ENCODE results near the gene SLC2A10. TPM values are rescaled to one million over a fixed set of nuclear protein-coding genes. Genes with fewer than 3 reads are reported as not detected.

Gene SLC2A10
- total RNA-seq, 3 donors from 2014 or later (not counting 1 experiment from before 2014, with no cell fraction given): 0.26 to 2.2 (median 0.79) TPM

- Histone ChIP-seq H3K36me3 (ENCODE audit: control insufficient read depth, insufficient read depth, low read length) (no peaks in the 10 kb centered on the region), H3K9me3 (ENCODE audit: control insufficient read depth, insufficient read depth, low read length) (no peaks in the 10 kb centered on the region), H3K4me1 (ENCODE audit: control insufficient read depth, insufficient read depth, low read length) (no peaks in the 10 kb centered on the region), H3K27ac (ENCODE audit: low read length) (no peak overlapping the region), H3K4me3 (ENCODE audit: low read length) (no peak overlapping the region), H3K27me3 (ENCODE audit: control insufficient read depth, insufficient read depth, low read length) (no peaks in the 10 kb centered on the region)
- intact Hi-C loops (cut with micrococcal nuclease): no loop called here
- DNase-seq: no peak
- no peaks in the 10 kb centered on the region for H3K4me1 Mint-ChIP-seq
- WGBS (ENCODE audit: insufficient coverage): 81% methylated on average over 5 of the region's 6 CpGs
- H3K4me3 Mint-ChIP-seq: no peak overlapping the region
- H3K9me3 Mint-ChIP-seq: no peaks in the 10 kb centered on the region
- no peaks in the 10 kb centered on the region for H3K36me3 Mint-ChIP-seq
- H3K27me3 Mint-ChIP-seq (ENCODE audit: low read depth in 2 of 2): peaks cover 18 to 31% of the 10 kb centered on the region in 2 donors
- TF ChIP-seq CTCF (IDR thresholded peaks at IDR 0.05): no peak
- H3K27ac Mint-ChIP-seq: no peak overlapping the region
- no peak for ATAC-seq
Measured at GRCh38 chr20:46771195-46771588, 61.7 kb downstream of the SLC2A10 start.

DNA sequence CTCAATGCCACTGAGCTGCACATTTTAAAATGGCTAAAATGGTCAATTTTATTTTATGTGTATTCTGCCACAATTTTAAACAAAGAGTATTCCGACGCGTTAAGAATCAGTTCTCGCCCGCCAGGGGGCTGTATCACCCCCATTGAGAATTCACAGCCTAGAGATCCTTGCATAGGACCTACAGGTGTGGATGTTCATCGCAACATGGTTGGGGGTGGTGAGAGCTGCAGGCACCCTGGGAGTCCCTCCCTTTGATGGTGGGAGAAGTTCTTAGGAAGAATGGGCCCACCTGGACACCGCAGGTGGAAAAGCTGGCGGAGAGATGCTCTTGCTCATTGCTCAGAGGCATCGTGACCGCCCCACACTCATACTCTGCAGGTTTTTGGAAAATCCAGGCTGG is 63.5 kb downstream of the SLC2A10 start:
- TF ChIP-seq CTCF (IDR thresholded peaks at IDR 0.05): no peak
- Mint-ChIP-seq H3K4me3 (no peak overlapping the region), H3K4me1 (no peaks in the 10 kb centered on the region), H3K36me3 (no peaks in the 10 kb centered on the region), H3K27me3 (ENCODE audit: low read depth in 2 of 2) (peaks cover 18 to 27% of the 10 kb centered on the region in 2 donors), H3K9me3 (no peaks in the 10 kb centered on the region), H3K27ac (no peak overlapping the region)
- Histone ChIP-seq H3K36me3 (ENCODE audit: control insufficient read depth, insufficient read depth, low read length) (no peaks in the 10 kb centered on the region), H3K4me3 (ENCODE audit: low read length) (no peak overlapping the region), H3K4me1 (ENCODE audit: control insufficient read depth, insufficient read depth, low read length) (no peaks in the 10 kb centered on the region), H3K27ac (ENCODE audit: low read length) (no peak overlapping the region), H3K9me3 (ENCODE audit: control insufficient read depth, insufficient read depth, low read length) (no peaks in the 10 kb centered on the region), H3K27me3 (ENCODE audit: control insufficient read depth, insufficient read depth, low read length) (no peaks in the 10 kb centered on the region)
- 93% methylated on average over 10 of the region's 10 CpGs for WGBS (ENCODE audit: insufficient coverage)
- ATAC-seq (no peak), DNase-seq (no peak)
- intact Hi-C loops (cut with micrococcal nuclease): no loop called here

DNA sequence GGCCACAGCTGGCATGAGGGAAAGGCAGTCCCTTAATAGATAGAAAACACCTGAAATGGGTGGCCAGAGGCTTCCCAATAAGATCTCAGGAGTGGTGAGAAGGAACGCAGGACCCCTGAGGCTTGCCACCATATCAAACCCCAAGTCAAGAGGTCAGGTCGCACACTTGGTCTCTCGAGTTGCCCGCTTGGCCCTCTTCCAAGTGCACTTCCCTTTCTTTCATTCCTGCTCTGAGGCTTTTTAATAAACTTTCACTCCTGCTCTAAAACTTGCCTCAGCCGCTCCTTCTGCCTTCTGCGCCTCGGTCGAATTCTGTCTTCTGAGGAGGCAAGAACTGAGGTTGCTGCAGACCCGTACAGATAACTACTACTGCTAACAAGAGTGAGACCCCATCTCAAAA is 64.2 kb downstream of the SLC2A10 start:
- Mint-ChIP-seq H3K36me3 (no peaks in the 10 kb centered on the region), H3K9me3 (no peaks in the 10 kb centered on the region), H3K4me3 (no peak overlapping the region), H3K27me3 (ENCODE audit: low read depth in 2 of 2) (peaks cover 18 to 27% of the 10 kb centered on the region in 2 donors), H3K27ac (no peak overlapping the region), H3K4me1 (no peaks in the 10 kb centered on the region)
- ATAC-seq: no peak
- H3K4me3 ChIP-seq (ENCODE audit: low read length): no peak overlapping the region
- no peaks in the 10 kb centered on the region for H3K4me1 ChIP-seq (ENCODE audit: control insufficient read depth, insufficient read depth, low read length)
- no peaks in the 10 kb centered on the region for H3K27me3 ChIP-seq (ENCODE audit: control insufficient read depth, insufficient read depth, low read length)
- no peak for TF ChIP-seq CTCF (IDR thresholded peaks at IDR 0.05)
- 10% methylated on average over 9 of the region's 9 CpGs for WGBS (ENCODE audit: insufficient coverage)
- H3K27ac ChIP-seq (ENCODE audit: low read length): no peak overlapping the region
- intact Hi-C loops (cut with micrococcal nuclease): no loop called here
- DNase-seq: no peak
- H3K9me3 ChIP-seq (ENCODE audit: control insufficient read depth, insufficient read depth, low read length): no peaks in the 10 kb centered on the region
- no peaks in the 10 kb centered on the region for H3K36me3 ChIP-seq (ENCODE audit: control insufficient read depth, insufficient read depth, low read length)

- 25% methylated on average over 1 of the region's 2 CpGs for WGBS (ENCODE audit: insufficient coverage)
- no peaks in the 10 kb centered on the region for H3K4me1 ChIP-seq (ENCODE audit: control insufficient read depth, insufficient read depth, low read length)
- no peak for DNase-seq
- Mint-ChIP-seq H3K4me3 (no peak overlapping the region), H3K4me1 (no peaks in the 10 kb centered on the region), H3K27ac (no peak overlapping the region), H3K9me3 (no peaks in the 10 kb centered on the region), H3K36me3 (no peaks in the 10 kb centered on the region), H3K27me3 (ENCODE audit: low read depth in 2 of 2) (peaks cover 18 to 27% of the 10 kb centered on the region in 2 donors)
- no peaks in the 10 kb centered on the region for H3K9me3 ChIP-seq (ENCODE audit: control insufficient read depth, insufficient read depth, low read length)
- H3K4me3 ChIP-seq (ENCODE audit: low read length): no peak overlapping the region
- intact Hi-C loops (cut with micrococcal nuclease): no loop called here
- H3K27ac ChIP-seq (ENCODE audit: low read length): no peak overlapping the region
- no peak for ATAC-seq
- no peaks in the 10 kb centered on the region for H3K36me3 ChIP-seq (ENCODE audit: control insufficient read depth, insufficient read depth, low read length)
- H3K27me3 ChIP-seq (ENCODE audit: control insufficient read depth, insufficient read depth, low read length): no peaks in the 10 kb centered on the region
- no peak for TF ChIP-seq CTCF (IDR thresholded peaks at IDR 0.05)
Measured at GRCh38 chr20:46774236-46774635, 64.8 kb downstream of the SLC2A10 start.

Measured in natural killer cell (primary cell).